H9 (cell line): Measurements from ENCODE around the gene CLDN22. TPM values are rescaled to one million over a fixed set of nuclear protein-coding genes. Genes with fewer than 3 reads are reported as not detected.

Experiments
- DNase-seq: peaks from one replicate; pipeline ENCODE4 v3.0.0-alpha.2; 2017
- H2AFZ ChIP-seq: one replicate; pipeline ENCODE4 v1.6.1; 2013; ENCODE audit warnings: mild to moderate bottlenecking, low read length, control low read depth, moderate library complexity
- H2AK5ac ChIP-seq: 2 replicates; pipeline ENCODE4 v1.6.1; 2013; ENCODE audit warnings: low read length, control low read depth, mixed read lengths; ENCODE audit not compliant: insufficient read length
- H2BK120ac ChIP-seq: one replicate; pipeline ENCODE4 v1.6.1; 2013; ENCODE audit warnings: low read depth, mild to moderate bottlenecking, low read length, control low read depth, inconsistent platforms; ENCODE audit not compliant: poor library complexity, severe bottlenecking
- H2BK12ac ChIP-seq: 2 replicates; pipeline ENCODE4 v1.6.1; 2013; ENCODE audit warnings: low read length, control low read depth, mixed read lengths, low read depth; ENCODE audit not compliant: insufficient read length
- H2BK15ac ChIP-seq: 2 replicates; pipeline ENCODE4 v1.6.1; 2013; ENCODE audit warnings: low read depth, low read length, control low read depth
- H2BK20ac ChIP-seq: one replicate; pipeline ENCODE4 v1.6.1; 2013; ENCODE audit warnings: low read depth, mild to moderate bottlenecking, low read length, control low read depth, inconsistent platforms; ENCODE audit not compliant: poor library complexity, severe bottlenecking
- H2BK5ac ChIP-seq: 2 replicates; pipeline ENCODE4 v1.6.1; 2013; ENCODE audit warnings: low read length, control low read depth, mixed read lengths; ENCODE audit not compliant: insufficient read length
- H3K14ac ChIP-seq: 2 replicates; pipeline ENCODE4 v1.6.1; 2013; ENCODE audit warnings: low read length, control low read depth; ENCODE audit not compliant: insufficient read depth
- H3K18ac ChIP-seq: 2 replicates; pipeline ENCODE4 v1.6.1; 2013; ENCODE audit warnings: low read depth, mild to moderate bottlenecking, mixed read lengths, low read length, control low read depth; ENCODE audit not compliant: insufficient read length
- H3K23ac ChIP-seq: 2 replicates; pipeline ENCODE4 v1.6.1; 2013; ENCODE audit warnings: low read length, control low read depth, mixed read lengths, low read depth; ENCODE audit not compliant: insufficient read length
- H3K23me2 ChIP-seq: 2 replicates; pipeline ENCODE4 v1.6.1; 2013; ENCODE audit warnings: low read depth, mild to moderate bottlenecking, mixed read lengths, low read length, control low read depth; ENCODE audit not compliant: insufficient read length, poor library complexity, severe bottlenecking
- H3K27ac ChIP-seq: 2 replicates; pipeline ENCODE4 v1.5.1; 2013; ENCODE audit warnings: low read length, control low read depth, mixed read lengths, low read depth; ENCODE audit not compliant: insufficient read length
- H3K27me3 ChIP-seq: 2 replicates; pipeline ENCODE4 v1.6.1; 2013; ENCODE audit warnings: low read length, control low read depth, inconsistent platforms; ENCODE audit not compliant: insufficient read depth
- H3K4ac ChIP-seq: 2 replicates; pipeline ENCODE4 v1.6.1; 2013; ENCODE audit warnings: low read depth, mild to moderate bottlenecking, control low read depth, inconsistent platforms, low read length, moderate library complexity
- H3K4me1 ChIP-seq: 2 replicates; pipeline ENCODE4 v1.6.1; 2013; ENCODE audit warnings: low read length, control low read depth, inconsistent platforms; ENCODE audit not compliant: insufficient read depth
- H3K4me2 ChIP-seq: 2 replicates; pipeline ENCODE4 v1.6.1; 2013; ENCODE audit warnings: low read length, control low read depth, mixed read lengths; ENCODE audit not compliant: insufficient read length, insufficient read depth
- H3K56ac ChIP-seq: 2 replicates; pipeline ENCODE4 v1.6.1; 2013; ENCODE audit warnings: low read depth, mild to moderate bottlenecking, mixed read lengths, low read length, control low read depth; ENCODE audit not compliant: insufficient read length
- H3K79me1 ChIP-seq: 2 replicates; pipeline ENCODE4 v1.6.1; 2013; ENCODE audit warnings: low read depth, mild to moderate bottlenecking, moderate library complexity, low read length, control low read depth, inconsistent platforms; ENCODE audit not compliant: insufficient read depth, poor library complexity, severe bottlenecking
- H3K79me2 ChIP-seq: 2 replicates; pipeline ENCODE4 v1.6.1; 2013; ENCODE audit warnings: low read length, control low read depth, inconsistent platforms; ENCODE audit not compliant: insufficient read depth
- H3K9ac ChIP-seq: 2 replicates; pipeline ENCODE4 v1.6.1; 2013; ENCODE audit warnings: low read length, control low read depth, mixed read lengths; ENCODE audit not compliant: insufficient read length; ENCODE audit errors: extremely low read depth
- H3K9me3 ChIP-seq: one replicate; pipeline ENCODE4 v1.6.1; 2013; ENCODE audit warnings: low read depth, low read length, inconsistent platforms; ENCODE audit not compliant: control insufficient read depth
- H3T11ph ChIP-seq: one replicate; pipeline ENCODE4 v1.6.1; 2013; ENCODE audit warnings: mild to moderate bottlenecking, low read length, control low read depth, inconsistent platforms
- H4K20me1 ChIP-seq: one replicate; pipeline ENCODE4 v1.6.1; 2013; ENCODE audit not compliant: control insufficient read depth, insufficient read length, insufficient read depth
- H4K5ac ChIP-seq: 2 replicates; pipeline ENCODE4 v1.6.1; 2013; ENCODE audit warnings: low read depth, mild to moderate bottlenecking, mixed read lengths, low read length, control low read depth; ENCODE audit not compliant: insufficient read length
- H4K8ac ChIP-seq: replicated peaks from 2 replicates; pipeline ENCODE4 v1.6.1; 2013; ENCODE audit warnings: low read length, control low read depth, mixed read lengths, low read depth; ENCODE audit not compliant: insufficient read length
- H4K91ac ChIP-seq: 2 replicates; pipeline ENCODE4 v1.6.1; 2013; ENCODE audit warnings: low read depth, mild to moderate bottlenecking, moderate library complexity, mixed read lengths, low read length, control low read depth; ENCODE audit not compliant: insufficient read length
- H3K27ac Mint-ChIP-seq, 3 experiments: 2 replicates in 2 of 3; 3 replicates in 1 of 3; pipeline ENCODE4 v1.8.0; 2020 to 2021; ENCODE audit warnings: mixed read lengths in 3 of 3, mild to moderate bottlenecking in 1 of 3, moderate library complexity in 1 of 3
- H3K27me3 Mint-ChIP-seq: 2 replicates; pipeline ENCODE4 v1.8.0; 2021; ENCODE audit warnings: low read depth, mild to moderate bottlenecking, moderate library complexity, mixed read lengths
- H3K36me3 Mint-ChIP-seq, 3 experiments: 2 replicates in 2 of 3; 3 replicates in 1 of 3; pipeline ENCODE4 v1.8.0; 2020 to 2021; ENCODE audit warnings: low read depth in 3 of 3, mixed read lengths in 3 of 3; ENCODE audit not compliant: insufficient read depth in 1 of 3
- H3K4me1 Mint-ChIP-seq, 2 experiments: 2 replicates each; pipeline ENCODE4 v1.8.0; 2020; ENCODE audit warnings: mixed read lengths in 2 of 2
- H3K4me3 Mint-ChIP-seq, 2 experiments: 2 replicates in 1 of 2; 3 replicates in 1 of 2; pipeline ENCODE4 v1.8.0; 2020 to 2021; ENCODE audit warnings: mild to moderate bottlenecking in 2 of 2, mixed read lengths in 2 of 2, moderate library complexity in 1 of 2
- H3K9me3 Mint-ChIP-seq, 2 experiments: 2 replicates in 1 of 2; 3 replicates in 1 of 2; pipeline ENCODE4 v1.8.0; 2020; ENCODE audit warnings: mild to moderate bottlenecking in 2 of 2, mixed read lengths in 2 of 2, moderate library complexity in 1 of 2
- WGBS: extraction: QIAGEN DNeasy Blood & Tissue Kit; methylation state at CpG from one replicate; pipeline ENCODE4 v1.1.7; 2013; ENCODE audit warnings: missing lambda C conversion rate, low lambda C conversion rate, mixed read lengths; ENCODE audit not compliant: insufficient read length; ENCODE audit errors: extremely low coverage; 5-methylcytosine and 5-hydroxymethylcytosine counted together
- total RNA-seq: library from RNA; stranded (reverse); gene quantifications from 2 replicates; pipeline ENCODE4 v1.2.1, GENCODE V29; 2021
- TF ChIP-seq, protein P1 (sequence below): fragments of 200-600 bp; sonication (generic); conservative IDR thresholded peaks from 3 replicates; pipeline ENCODE4 v1.8.0; 2021; ENCODE audit warnings: antibody characterized with exemption, mild to moderate bottlenecking

CLDN22 gene
- total RNA-seq, 1 experiment from 2014 or later: not detected

DNA sequence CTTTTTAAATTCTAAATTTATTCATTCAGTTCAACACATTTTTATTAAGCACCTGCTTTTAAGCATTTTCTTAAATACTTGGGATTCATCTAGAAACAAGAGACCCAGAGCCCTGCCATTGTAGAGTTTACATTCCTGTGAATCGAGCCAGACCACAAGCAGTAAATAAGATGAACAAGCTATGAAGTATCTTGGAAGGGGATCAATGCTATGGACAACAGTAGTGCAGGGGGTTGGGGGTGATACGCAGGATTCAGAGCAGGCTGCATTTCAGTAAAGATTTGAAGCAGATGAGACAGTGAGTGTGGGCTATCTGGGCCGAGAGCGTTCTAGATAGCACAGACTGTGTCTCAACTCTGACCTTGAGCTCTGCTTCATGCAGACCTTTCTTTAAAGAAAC is 35.1 kb downstream of the CLDN22 start:
- Mint-ChIP-seq H3K9me3 (no peaks in the 10 kb centered on the region), H3K36me3 (peaks cover 56 to 84% (median 80%) of the 10 kb centered on the region in 3 experiments), H3K4me3 (no peak overlapping the region), H3K27me3 (no peaks in the 10 kb centered on the region; the same call in 1 of the 2 replicates), H3K4me1 (no peaks in the 10 kb centered on the region), H3K27ac (peak overlapping the region in 1 of 3 experiments; percentile 35; a peak in 1 of 7 replicates)
- Histone ChIP-seq H2BK120ac (no peak overlapping the region), H2BK12ac (no peak overlapping the region), H3K56ac (no peak overlapping the region), H3K79me2 (no peaks in the 10 kb centered on the region), H3K14ac (no peak overlapping the region), H3K4me1 (no peaks in the 10 kb centered on the region), H4K91ac (no peak overlapping the region), H4K5ac (no peak overlapping the region), H4K20me1 (no peaks in the 10 kb centered on the region), H3K23ac (no peak overlapping the region), H3K9ac (no peak overlapping the region), H2AK5ac (no peak overlapping the region), H3K9me3 (no peaks in the 10 kb centered on the region), H3K4ac (no peak overlapping the region), H2BK20ac (no peak overlapping the region), H4K8ac (no peak overlapping the region), H2AFZ (no peak overlapping the region), H2BK15ac (no peak overlapping the region), H2BK5ac (no peak overlapping the region), H3K79me1 (no peaks in the 10 kb centered on the region), H3T11ph (no peak overlapping the region), H3K23me2 (no peaks in the 10 kb centered on the region), H3K18ac (no peak overlapping the region), H3K27me3 (no peaks in the 10 kb centered on the region), H3K27ac (no peak overlapping the region), H3K4me2 (no peak overlapping the region)
- TF ChIP-seq, protein P1, sequence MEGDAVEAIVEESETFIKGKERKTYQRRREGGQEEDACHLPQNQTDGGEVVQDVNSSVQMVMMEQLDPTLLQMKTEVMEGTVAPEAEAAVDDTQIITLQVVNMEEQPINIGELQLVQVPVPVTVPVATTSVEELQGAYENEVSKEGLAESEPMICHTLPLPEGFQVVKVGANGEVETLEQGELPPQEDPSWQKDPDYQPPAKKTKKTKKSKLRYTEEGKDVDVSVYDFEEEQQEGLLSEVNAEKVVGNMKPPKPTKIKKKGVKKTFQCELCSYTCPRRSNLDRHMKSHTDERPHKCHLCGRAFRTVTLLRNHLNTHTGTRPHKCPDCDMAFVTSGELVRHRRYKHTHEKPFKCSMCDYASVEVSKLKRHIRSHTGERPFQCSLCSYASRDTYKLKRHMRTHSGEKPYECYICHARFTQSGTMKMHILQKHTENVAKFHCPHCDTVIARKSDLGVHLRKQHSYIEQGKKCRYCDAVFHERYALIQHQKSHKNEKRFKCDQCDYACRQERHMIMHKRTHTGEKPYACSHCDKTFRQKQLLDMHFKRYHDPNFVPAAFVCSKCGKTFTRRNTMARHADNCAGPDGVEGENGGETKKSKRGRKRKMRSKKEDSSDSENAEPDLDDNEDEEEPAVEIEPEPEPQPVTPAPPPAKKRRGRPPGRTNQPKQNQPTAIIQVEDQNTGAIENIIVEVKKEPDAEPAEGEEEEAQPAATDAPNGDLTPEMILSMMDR: no peak
- no peak for DNase-seq
- no CpG with 5 or more reads among the region's 4 CpGs for WGBS
